GM12892 (cell line): ENCODE measurements around the gene CCDC39.

Source experiments
- POLR2A ChIP-seq: IDR thresholded peaks from 2 replicates; pipeline ENCODE4 v1.6.1; 2011; ENCODE audit warnings: low read depth, low read length, control low read depth
- POLR2AphosphoS5 ChIP-seq: IDR thresholded peaks from 2 replicates; pipeline ENCODE4 v1.6.1; 2011; ENCODE audit warnings: low read depth, low read length, control low read depth

DNA sequence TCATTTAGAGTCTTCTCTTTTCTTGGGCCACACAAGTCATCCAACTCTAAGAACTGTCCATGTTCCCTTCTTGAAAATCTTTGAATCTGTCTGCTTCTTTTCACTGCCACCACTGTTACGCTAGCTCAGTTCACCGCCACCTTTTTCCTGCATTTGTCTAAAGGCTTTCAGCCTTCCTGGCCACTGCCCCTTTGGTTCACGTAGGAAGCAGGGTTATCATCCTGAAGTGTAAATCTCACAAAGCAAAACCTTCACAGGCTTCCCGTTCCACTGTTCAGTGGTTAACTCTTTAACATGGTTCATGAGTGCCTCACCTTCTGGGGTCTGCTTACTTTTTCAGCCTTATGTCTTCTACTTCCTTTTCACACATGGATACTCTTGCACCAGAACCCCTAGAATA, 26.3 kb upstream of the CCDC39 start:
- TF ChIP-seq POLR2A = no peak
- no peak for TF ChIP-seq POLR2AphosphoS5
